ACC112 (cell line): ENCODE measurements around the gene TMEM250.

ENCODE experiments used
- H2AFZ ChIP-seq: fragments of 200-600 bp; sonication (generic); one replicate; pipeline ENCODE4 v1.6.0; 2017; ENCODE audit warnings: antibody characterized with exemption, low read length; ENCODE audit not compliant: unreplicated experiment
- H3K27ac ChIP-seq: fragments of 200-600 bp; sonication (generic); 2 replicates; pipeline ENCODE4 v1.5.1; 2014; ENCODE audit warnings: low read depth, mild to moderate bottlenecking, antibody characterized with exemption, low read length, moderate library complexity
- H3K27me3 ChIP-seq: fragments of 200-600 bp; sonication (generic); 2 replicates; pipeline ENCODE4 v1.6.1; 2014; ENCODE audit warnings: mild to moderate bottlenecking, antibody characterized with exemption, low read length, moderate library complexity, mixed read lengths; ENCODE audit not compliant: insufficient read depth
- H3K36me3 ChIP-seq: fragments of 200-600 bp; sonication (generic); 2 replicates; pipeline ENCODE4 v1.6.1; 2016; ENCODE audit warnings: mild to moderate bottlenecking, antibody characterized with exemption, low read length, moderate library complexity, mixed read lengths; ENCODE audit not compliant: insufficient read depth
- H3K4me1 ChIP-seq: fragments of 200-600 bp; sonication (generic); one replicate; pipeline ENCODE4 v1.6.1; 2016; ENCODE audit warnings: low read length, mixed read lengths; ENCODE audit not compliant: insufficient read depth, unreplicated experiment, control insufficient read depth
- H3K4me3 ChIP-seq: fragments of 200-600 bp; sonication (generic); 2 replicates; pipeline ENCODE4 v1.5.1; 2014; ENCODE audit warnings: mild to moderate bottlenecking, low read depth, low read length
- H3K79me2 ChIP-seq: fragments of 200-600 bp; sonication (generic); one replicate; pipeline ENCODE4 v1.6.0; 2016; ENCODE audit warnings: low read length; ENCODE audit not compliant: control insufficient read depth, unreplicated experiment, insufficient read depth

TMEM250 gene

GRCh38 chr9:136090768-136091581, 27.7 kb downstream of the TMEM250 start:
- H3K27ac ChIP-seq, result no peak overlapping the region

GRCh38 chr9:136090056-136090735, 28.5 kb downstream of the TMEM250 start:
- Histone ChIP-seq H3K4me3 (no peak overlapping the region), H3K36me3 (no peaks in the 10 kb centered on the region), H3K27ac (no peak overlapping the region), H2AFZ (no peak overlapping the region), H3K79me2 (peaks cover 87% of the 10 kb centered on the region), H3K4me1 (peaks cover 28% of the 10 kb centered on the region), H3K27me3 (no peaks in the 10 kb centered on the region)

More at GRCh38 chr9:136090768-136091581, 27.7 kb downstream of the TMEM250 start:
- peaks cover 28% of the 10 kb centered on the region for H3K4me1 ChIP-seq
- H3K36me3 ChIP-seq, result no peaks in the 10 kb centered on the region
- H3K79me2 ChIP-seq, result peaks cover 81% of the 10 kb centered on the region
- no peak overlapping the region for H3K4me3 ChIP-seq
- H3K27me3 ChIP-seq, result no peaks in the 10 kb centered on the region
- no peak overlapping the region for H2AFZ ChIP-seq

- Histone ChIP-seq H3K79me2 (peaks cover 88% of the 10 kb centered on the region), H3K4me3 (no peak overlapping the region), H2AFZ (no peak overlapping the region), H3K36me3 (no peaks in the 10 kb centered on the region), H3K27ac (no peak overlapping the region), H3K27me3 (no peaks in the 10 kb centered on the region), H3K4me1 (peaks cover 28% of the 10 kb centered on the region)
Measured at GRCh38 chr9:136089697-136090045, 29.0 kb downstream of the TMEM250 start.

- H3K4me1 ChIP-seq, result peaks cover 28% of the 10 kb centered on the region
Measured at GRCh38 chr9:136088939-136089696, 29.6 kb downstream of the TMEM250 start.

GRCh38 chr9:136088481-136088938, 30.2 kb downstream of the TMEM250 start:
- H3K79me2 ChIP-seq, result peaks cover 85% of the 10 kb centered on the region
- no peak overlapping the region for H3K4me3 ChIP-seq
- H3K27me3 ChIP-seq, result no peaks in the 10 kb centered on the region
- H3K27ac ChIP-seq, result no peak overlapping the region
- H3K36me3 ChIP-seq, result no peaks in the 10 kb centered on the region
- peaks cover 23% of the 10 kb centered on the region for H3K4me1 ChIP-seq
- H2AFZ ChIP-seq, result no peak overlapping the region

More at GRCh38 chr9:136088939-136089696, 29.6 kb downstream of the TMEM250 start:
- H3K27ac ChIP-seq, result no peak overlapping the region
- no peaks in the 10 kb centered on the region for H3K36me3 ChIP-seq
- H3K4me3 ChIP-seq, result no peak overlapping the region
- peaks cover 88% of the 10 kb centered on the region for H3K79me2 ChIP-seq
- H2AFZ ChIP-seq, result no peak overlapping the region
- no peaks in the 10 kb centered on the region for H3K27me3 ChIP-seq

- H2AFZ ChIP-seq, result no peak overlapping the region
- H3K36me3 ChIP-seq, result no peaks in the 10 kb centered on the region
- peaks cover 79% of the 10 kb centered on the region for H3K79me2 ChIP-seq
- no peak overlapping the region for H3K27ac ChIP-seq
- H3K27me3 ChIP-seq, result no peaks in the 10 kb centered on the region
- peaks cover 18% of the 10 kb centered on the region for H3K4me1 ChIP-seq
- no peak overlapping the region for H3K4me3 ChIP-seq
Measured at GRCh38 chr9:136087741-136088480, 30.8 kb downstream of the TMEM250 start.

- H3K4me1 ChIP-seq, result peaks cover 15% of the 10 kb centered on the region
- H3K79me2 ChIP-seq, result peaks cover 79% of the 10 kb centered on the region
- no peaks in the 10 kb centered on the region for H3K36me3 ChIP-seq
- H3K27me3 ChIP-seq, result no peaks in the 10 kb centered on the region
- H2AFZ ChIP-seq, result no peak overlapping the region
- H3K4me3 ChIP-seq, result no peak overlapping the region
- H3K27ac ChIP-seq, result no peak overlapping the region
Measured at GRCh38 chr9:136086951-136087740, 31.5 kb downstream of the TMEM250 start.

GRCh38 chr9:136086213-136086881, 32.3 kb downstream of the TMEM250 start:
- Histone ChIP-seq H3K27me3 (no peaks in the 10 kb centered on the region), H3K4me3 (no peak overlapping the region), H3K36me3 (no peaks in the 10 kb centered on the region), H3K4me1 (peaks cover 15% of the 10 kb centered on the region), H3K27ac (no peak overlapping the region), H2AFZ (no peak overlapping the region), H3K79me2 (peaks cover 77% of the 10 kb centered on the region)

GRCh38 chr9:136085815-136086212, 32.9 kb downstream of the TMEM250 start:
- no peak overlapping the region for H3K27ac ChIP-seq
- peaks cover 9% of the 10 kb centered on the region for H3K4me1 ChIP-seq
- no peak overlapping the region for H2AFZ ChIP-seq
- H3K36me3 ChIP-seq, result no peaks in the 10 kb centered on the region
- H3K27me3 ChIP-seq, result no peaks in the 10 kb centered on the region
- H3K79me2 ChIP-seq, result peaks cover 77% of the 10 kb centered on the region
- H3K4me3 ChIP-seq, result no peak overlapping the region
